Coronary artery (tissue), 2 donors: ENCODE data around the gene FRMD4B.
A peak's percentile ranks its signal among the peaks of the same experiment; 100 is the strongest.

Source experiments
- DNase-seq: peaks from one replicate; pipeline ENCODE4 v3.0.0-alpha.2; 2017; ENCODE audit warnings: low spot score
- H3K27ac ChIP-seq, 2 donors: fragments of 200-600 bp; sonication (generic); one replicate each; pipeline ENCODE4 v1.5.1; 2016 to 2019
- H3K4me3 ChIP-seq: fragments of 200-600 bp; sonication (generic); 2 replicates; pipeline ENCODE4 v1.5.1; 2016; ENCODE audit warnings: mild to moderate bottlenecking, moderate library complexity
- CTCF ChIP-seq: fragments of 200-600 bp; sonication (generic); IDR thresholded peaks from one replicate; pipeline ENCODE4 v1.5.1; 2019; ENCODE audit warnings: antibody characterized with exemption

The FRMD4B gene

GRCh38 chr3:69306239-69307185 is 79.4 kb downstream of the FRMD4B start:
- H3K27ac ChIP-seq, result peak overlapping the region; percentile 36 to 80
- peak; percentile 86 for DNase-seq
- peak overlapping the region; percentile 44 for H3K4me3 ChIP-seq
- TF ChIP-seq CTCF, result peak; percentile 92

GRCh38 chr3:69305011-69305410 is 80.9 kb downstream of the FRMD4B start:
- Histone ChIP-seq H3K4me3 (no peak overlapping the region), H3K27ac (no peak overlapping the region)
- no peak for TF ChIP-seq CTCF
- no peak for DNase-seq

- no peak for DNase-seq
- no peak overlapping the region for H3K4me3 ChIP-seq
- H3K27ac ChIP-seq, result no peak overlapping the region
- no peak for TF ChIP-seq CTCF
These were observed 81.5 kb downstream of the FRMD4B start for GRCh38 chr3:69304396-69304795.

- Histone ChIP-seq H3K4me3 (no peak overlapping the region), H3K27ac (no peak overlapping the region)
- TF ChIP-seq CTCF, result no peak
- DNase-seq, result no peak
These were observed 85.6 kb downstream of the FRMD4B start for GRCh38 chr3:69300296-69300695.

- no peak for DNase-seq
- no peak for TF ChIP-seq CTCF
- Histone ChIP-seq H3K27ac (no peak overlapping the region), H3K4me3 (no peak overlapping the region)
These were observed 86.5 kb downstream of the FRMD4B start for GRCh38 chr3:69299344-69299743.

GRCh38 chr3:69297501-69297900 is 88.4 kb downstream of the FRMD4B start:
- TF ChIP-seq CTCF, result no peak
- no peak for DNase-seq
- Histone ChIP-seq H3K27ac (no peak overlapping the region), H3K4me3 (no peak overlapping the region)

GRCh38 chr3:69296995-69297394 is 88.9 kb downstream of the FRMD4B start:
- TF ChIP-seq CTCF, result no peak
- H3K27ac ChIP-seq, result no peak overlapping the region

More at GRCh38 chr3:69296995-69297394, 88.9 kb downstream of the FRMD4B start:
- no peak overlapping the region for H3K4me3 ChIP-seq
- no peak for DNase-seq
